HG02884 (cell line): Measurements from ENCODE around the gene DLX3.

Source experiments
- ATAC-seq: cut with Tn5 transposase; IDR thresholded peaks from one replicate; pipeline ENCODE4 v1.9.1; 2021; ENCODE audit warnings: mild to moderate bottlenecking, moderate library complexity; ENCODE audit not compliant: unreplicated experiment

Gene DLX3

DNA sequence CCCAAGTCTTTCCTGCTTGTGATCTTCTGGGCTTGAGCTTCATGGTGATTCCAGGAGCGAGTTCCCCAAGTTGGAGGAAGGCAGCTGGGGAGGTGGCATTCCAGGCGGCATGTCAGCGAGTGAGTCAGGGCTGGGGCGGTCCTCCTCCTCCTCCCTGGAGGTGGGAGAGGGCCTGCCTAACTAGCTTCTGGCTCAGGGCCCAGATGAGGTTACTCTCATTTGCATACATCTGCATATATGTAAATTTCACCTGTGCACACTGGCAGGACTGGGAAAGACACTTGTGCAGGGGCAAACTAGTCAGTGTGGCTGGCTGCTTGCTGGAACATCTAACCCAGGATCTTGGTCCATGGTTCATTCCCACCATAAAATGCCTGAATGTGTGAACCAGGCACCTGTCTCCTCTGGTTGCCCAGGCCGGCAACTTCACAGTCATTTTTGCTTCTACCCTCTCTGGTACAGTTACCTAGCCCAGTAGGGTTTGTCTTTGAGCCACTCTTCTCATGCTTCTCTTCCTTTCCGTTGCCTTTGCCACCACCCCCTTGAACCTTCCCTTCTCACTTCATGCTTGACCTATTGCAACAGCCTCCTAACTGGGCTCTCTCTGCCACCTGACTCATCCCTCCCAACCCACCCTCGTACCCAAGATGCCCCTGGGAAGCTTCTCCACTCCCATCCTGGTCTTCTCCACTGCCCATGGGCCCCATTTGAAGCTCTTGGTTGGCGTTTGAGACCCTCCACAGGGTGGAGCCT lies 35.7 kb downstream of the DLX3 start:
- no peak for ATAC-seq

DNA sequence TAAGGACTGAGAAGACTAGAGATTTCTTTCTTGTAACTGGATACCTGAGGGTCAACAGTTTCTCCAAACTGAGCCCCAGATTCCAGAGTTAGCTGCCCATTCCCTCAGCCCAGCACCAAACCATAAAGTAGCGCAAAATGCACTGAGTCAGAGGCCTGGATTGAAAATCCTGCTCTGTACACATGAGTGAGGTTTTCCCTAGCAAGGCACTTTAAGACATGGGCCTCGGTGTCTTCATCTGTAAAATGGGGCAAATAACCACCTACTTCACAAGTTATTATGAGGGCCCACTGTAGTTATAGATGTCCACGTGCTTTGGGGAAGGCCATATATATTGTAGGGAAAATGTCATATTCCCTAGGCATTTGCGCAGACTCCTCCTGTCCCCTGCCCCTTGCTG lies 36.3 kb downstream of the DLX3 start:
- no peak for ATAC-seq

DNA sequence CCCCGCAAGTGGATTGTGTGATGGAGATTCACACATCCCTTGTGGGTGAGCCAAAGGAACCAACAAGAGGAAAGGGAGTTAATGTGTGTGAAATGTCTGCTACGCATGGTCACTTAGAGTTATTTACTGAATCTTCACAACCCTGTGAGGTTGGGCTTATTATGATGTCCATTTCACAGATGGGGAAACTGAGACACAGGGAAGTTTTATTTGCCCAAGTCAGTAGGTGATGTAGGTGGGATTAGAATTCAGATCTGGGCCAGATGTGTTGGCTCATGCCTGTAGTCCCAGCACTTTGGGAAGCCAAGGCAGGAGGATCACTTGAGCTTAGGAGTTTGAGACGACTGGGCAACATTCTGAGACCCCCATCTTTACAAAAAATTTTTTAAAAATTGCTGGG lies 37.7 kb downstream of the DLX3 start:
- no peak for ATAC-seq

DNA sequence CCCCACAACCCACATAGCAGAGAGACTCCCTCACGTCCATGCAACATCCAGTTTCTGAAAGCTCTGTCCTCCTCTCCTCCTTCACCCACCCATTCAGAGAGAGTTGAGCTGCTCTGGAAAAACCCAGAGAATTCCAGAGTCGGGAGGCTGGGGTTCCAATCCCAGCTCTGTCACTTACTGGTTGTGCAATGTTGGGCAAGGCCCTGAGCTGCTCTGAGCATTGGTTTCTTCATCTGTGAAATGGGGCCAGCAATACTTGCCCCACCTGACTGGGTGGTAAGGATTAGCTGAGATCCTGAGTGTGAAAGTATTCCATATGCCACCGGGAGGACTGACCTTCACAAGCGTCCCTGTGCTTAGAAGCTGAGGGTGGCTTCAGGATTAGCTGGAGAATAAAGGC lies 38.2 kb downstream of the DLX3 start:
- ATAC-seq = no peak

DNA sequence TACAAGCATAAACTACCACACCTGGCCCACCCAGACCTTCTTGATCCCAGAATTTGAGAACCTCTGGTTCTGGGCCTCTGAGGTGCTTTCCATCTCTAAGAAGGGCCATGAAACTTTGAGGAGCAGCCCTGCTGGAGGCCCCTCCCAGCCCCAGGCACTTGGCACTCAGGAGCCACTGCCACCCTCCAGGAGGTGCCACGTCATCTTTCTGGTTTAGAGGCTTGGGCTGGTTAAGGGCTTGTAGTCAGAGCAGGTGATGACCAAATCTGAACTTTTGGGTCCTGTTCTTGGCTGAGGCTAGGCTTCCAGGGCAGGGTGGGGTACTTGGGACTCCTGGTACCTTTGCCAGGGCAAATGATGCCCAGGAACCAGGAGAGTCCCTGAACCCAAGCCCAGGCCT lies 39.9 kb downstream of the DLX3 start:
- no peak for ATAC-seq

DNA sequence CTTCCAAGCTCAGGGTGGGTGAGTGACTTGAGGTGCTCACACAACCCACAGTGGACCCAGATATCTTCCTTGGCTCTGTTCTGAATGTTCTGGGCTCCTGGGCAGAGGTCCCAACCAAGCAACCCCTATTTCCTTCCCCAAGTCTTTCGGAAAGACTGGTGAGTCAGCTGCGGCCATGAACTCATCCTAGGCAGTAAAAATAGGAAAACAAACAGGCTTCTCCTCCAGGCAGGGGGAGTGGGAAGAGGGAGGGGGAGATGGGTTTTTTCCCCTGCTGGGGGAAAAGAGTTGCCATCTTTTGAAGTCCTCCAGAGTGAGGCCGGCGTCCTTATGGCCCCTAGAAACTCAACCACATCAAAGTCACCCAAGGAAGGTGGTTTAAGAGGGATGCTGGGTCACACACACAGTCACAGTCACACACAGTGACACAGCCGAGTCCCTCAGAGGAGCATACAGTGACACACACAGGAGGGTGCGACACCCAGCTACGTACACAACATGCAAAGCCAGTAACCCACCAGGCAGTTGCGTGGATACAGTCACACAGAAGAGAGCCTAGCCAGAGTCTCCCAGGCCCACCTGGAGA lies 42.0 kb downstream of the DLX3 start:
- ATAC-seq = no peak

DNA sequence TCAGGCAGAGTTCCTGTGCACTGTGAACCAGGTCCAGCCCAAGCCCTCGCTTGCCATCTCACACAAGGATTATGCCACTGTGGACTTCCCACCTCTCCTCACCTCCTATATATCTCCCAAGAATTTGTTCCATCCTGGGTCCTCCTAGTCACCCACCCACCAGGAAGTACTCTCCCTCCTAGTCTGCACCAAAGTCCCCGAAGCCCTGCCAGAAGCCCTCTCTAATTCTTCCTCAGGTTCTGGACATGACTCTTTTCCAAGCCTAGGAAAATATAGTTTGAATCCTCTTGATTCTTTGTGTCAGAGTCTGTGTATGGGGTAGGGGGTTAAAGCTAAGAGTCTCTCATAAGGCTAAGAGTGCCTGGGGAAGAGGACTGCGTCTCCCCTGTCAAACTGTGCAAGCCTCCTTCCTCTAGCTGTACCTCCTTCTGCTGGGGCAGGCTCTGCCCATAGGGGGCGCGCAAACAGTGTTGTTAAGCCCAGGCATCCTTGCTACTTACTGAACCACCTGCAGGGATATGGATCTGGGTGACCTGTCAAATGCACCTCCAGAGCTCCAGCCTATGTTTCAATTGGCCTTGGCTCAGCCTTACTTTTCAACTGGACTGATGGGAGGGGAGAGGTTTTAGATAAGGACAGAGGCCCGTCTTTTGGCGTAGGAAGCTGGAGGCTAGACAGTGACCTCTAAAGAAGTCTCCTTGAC lies 42.7 kb downstream of the DLX3 start:
- no peak for ATAC-seq

DNA sequence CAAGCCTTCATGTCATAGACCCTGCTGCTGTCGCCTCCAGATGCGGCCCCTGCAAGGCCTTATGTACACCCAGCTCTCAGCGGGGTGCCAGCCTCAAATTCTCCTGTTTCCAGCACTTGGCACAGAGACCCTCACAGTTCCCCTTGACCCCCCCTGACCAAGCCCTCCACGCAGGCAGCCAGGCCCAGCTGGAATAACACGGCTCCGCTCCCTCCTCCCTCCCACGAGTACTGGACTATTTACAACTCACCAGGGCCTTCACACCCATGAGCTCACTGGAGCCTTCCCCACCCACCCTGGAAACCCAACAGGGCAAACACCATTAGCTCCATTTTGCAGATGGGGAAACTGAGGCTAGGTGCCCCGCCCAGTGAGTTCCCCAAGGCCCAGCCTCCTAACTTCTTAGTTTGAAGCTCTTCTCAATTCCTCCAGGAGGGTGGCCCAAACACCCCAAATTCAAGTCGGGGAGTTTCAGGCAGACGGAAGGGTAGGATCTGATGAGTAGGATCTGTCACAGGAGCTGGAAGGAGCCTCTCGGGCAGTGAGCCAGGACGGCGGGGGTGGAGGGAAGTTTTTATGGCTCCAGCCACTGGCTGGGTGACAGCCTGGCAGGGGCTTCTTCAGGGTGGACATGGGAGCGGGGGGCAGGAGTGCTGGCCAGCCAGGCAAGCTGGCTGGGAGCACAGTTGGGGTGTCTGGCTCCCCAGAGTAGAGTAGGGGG lies 43.5 kb downstream of the DLX3 start:
- ATAC-seq = no peak

DNA sequence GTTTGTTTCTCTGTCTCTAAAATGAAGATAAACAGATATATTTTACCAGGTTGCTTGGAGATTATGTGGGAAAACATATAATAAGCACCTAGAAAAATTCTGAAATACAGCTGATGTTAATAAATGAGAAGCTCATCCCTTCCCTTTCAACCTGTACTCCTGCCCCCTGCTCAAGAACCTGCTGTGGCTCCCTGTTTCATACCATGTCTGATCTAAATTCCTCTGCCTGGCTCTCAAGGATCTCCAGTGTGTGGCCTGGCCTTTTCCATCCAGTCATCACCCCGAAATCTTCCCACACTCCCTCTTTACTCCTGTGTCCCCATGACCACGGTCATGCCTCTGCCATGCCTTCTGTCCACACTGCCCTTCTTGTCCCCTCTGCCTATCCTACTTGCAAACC lies 45.4 kb downstream of the DLX3 start:
- no peak for ATAC-seq

DNA sequence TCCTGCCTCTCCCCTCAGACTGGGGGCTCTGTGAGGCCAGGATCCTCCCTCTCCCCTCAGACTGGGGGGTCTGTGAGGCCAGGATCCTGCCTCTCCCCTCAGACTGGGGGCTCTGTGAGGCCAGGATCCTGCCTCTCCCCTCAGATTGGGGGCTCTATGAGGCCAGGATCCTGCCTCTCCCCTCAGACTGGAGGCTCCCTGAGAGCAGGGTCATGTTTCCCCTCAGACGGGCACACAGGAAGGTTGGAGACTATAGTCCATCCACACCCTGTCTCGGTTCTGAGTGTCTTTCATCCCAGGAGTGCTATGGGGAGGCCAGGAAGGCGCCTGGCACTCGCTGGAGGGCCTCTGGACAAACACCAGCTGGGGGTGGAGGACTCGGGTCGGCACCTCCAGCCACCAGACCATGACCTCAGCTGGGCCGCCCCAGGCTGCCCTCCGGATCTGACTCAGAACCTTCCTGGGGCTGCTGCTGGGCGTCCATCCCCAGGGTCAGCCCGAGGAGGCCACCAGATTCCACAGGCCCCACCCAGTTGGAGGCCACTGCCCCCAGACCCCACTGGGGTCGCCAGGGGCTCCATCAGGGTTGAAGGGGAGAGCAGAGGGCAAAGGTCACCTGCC lies 48.0 kb downstream of the DLX3 start:
- ATAC-seq = no peak

DNA sequence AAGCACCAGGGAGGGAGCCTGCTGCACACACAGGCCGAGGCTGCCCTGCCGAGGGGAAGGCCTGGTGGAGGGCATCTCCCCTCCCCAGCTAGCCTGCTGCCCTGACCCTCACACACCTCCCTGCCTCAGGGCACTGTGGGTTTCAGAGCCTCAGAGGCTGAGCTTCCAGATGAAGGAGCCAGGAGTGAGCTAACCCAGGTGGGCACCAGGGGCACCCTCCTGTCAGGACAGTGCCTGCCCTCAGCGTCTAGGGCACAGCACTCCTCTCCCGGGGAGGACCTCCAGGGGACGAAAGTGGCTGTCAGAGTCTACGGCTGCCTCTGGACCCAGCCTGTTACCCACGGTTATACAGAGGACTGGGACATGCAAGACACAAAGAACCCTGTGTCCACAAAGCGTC lies 48.8 kb downstream of the DLX3 start:
- no peak for ATAC-seq

DNA sequence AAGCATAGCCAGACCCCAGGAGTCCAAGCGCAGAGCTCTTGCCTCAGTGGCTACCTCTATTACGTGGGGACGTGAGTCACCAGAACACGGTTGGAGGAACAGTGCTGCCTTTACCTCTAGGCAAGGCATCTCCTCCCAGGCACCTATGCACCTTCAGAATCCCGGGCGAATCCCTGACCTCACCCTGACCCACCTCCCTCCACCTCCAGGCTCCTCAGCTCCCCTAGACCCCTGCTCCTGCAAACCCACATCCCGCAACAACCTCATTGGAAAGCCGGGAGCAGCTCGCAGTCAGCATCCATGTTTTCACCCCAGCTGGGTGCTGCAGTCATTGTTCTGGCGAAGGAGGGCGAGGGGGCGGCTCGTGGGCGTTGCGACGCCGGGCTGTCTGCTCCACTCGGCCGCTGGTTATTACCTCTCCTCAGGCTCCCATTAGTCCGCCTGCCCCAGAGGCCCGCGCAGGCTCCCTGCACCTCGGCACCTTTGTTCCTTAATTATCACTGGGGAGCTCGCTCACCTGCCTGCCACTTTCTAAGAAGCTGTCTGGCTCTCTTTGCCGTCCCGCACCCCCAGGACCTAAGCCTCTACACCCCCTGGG lies 50.7 kb downstream of the DLX3 start:
- ATAC-seq = no peak

DNA sequence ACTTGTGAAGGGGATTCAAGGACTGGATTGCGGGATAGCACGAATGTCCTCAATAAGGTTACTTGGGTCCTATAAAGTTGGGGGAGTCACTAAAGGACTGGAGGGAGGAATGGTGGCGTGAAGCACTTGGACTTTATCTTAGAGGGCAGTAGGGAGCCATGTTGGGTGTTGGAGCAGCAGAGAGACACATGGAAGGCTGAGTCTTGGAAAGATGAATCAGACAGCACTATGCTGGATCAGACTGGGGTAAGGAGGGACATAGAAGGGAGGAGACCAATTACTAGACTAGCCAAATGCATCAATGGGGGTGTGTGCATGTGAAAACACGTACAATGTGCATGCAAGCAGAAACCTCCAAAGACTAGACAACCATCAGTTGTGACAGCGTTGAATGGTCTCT lies 52.1 kb downstream of the DLX3 start:
- no peak for ATAC-seq

DNA sequence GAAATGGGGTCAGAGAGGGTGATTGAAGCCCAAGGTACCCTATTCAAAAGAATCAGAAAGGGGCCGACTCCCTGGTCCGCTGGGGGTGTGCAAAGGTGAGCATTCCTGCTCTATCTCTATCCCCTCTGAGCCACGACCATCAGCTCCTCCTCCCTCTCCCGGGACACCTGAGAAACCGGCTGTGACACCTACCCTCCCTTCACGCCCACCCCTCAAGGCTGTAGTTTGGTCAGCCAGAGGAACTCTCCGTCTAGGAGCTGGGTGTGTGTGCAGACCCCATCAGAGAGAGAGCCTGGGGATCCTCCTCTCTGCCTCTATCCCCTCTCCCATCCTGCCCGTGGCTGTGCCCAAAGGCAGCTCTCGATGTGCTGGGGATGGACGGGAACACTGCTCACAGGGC lies 53.6 kb downstream of the DLX3 start:
- no peak for ATAC-seq
